PC-3 (cell line): Measurements from ENCODE around the gene ANKRD2. TPM values are rescaled to one million over a fixed set of nuclear protein-coding genes. Genes with fewer than 3 reads are reported as not detected.

ENCODE experiments used
- ATAC-seq: fragments of 200-7000 bp; cut with Tn5 transposase; 2 replicates; pipeline ENCODE4 v1.9.1; 2020; ENCODE audit warnings: mild to moderate bottlenecking, moderate library complexity
- BruUV-seq: library from RNA; stranded (reverse); fragments of 400-500 nt; replicated peaks from 2 replicates; lab custom pipeline; 2021; lab: Mats Ljungman, UMichigan
- CTCF ChIA-PET: fragments of 300-600 bp; sonication (Branson Sonifier 250); formaldehyde crosslinking; loops from one replicate; lab custom pipeline; 2022; ENCODE audit warnings: antibody characterized with exemption; lab: Charles Lee
- POLR2A ChIA-PET: fragments of 300-600 bp; sonication (Branson Sonifier 250); formaldehyde crosslinking; loops from one replicate; lab custom pipeline; 2022; ENCODE audit warnings: antibody characterized with exemption; ENCODE audit not compliant: unreplicated experiment; lab: Charles Lee
- DNase-seq: peaks from one replicate; pipeline ENCODE4 v3.0.0-alpha.2; 2015
- H2AFZ ChIP-seq: fragments of 300-600 bp; sonication (generic); 2 replicates; pipeline ENCODE4 v1.6.0; 2016; ENCODE audit warnings: antibody characterized with exemption, low read length
- H3F3A ChIP-seq: fragments of 300-600 bp; sonication (generic); one replicate; pipeline ENCODE4 v1.6.0; 2017; ENCODE audit warnings: antibody characterized with exemption, low read length, control low read depth, mild to moderate bottlenecking; ENCODE audit not compliant: unreplicated experiment
- H3K27ac ChIP-seq: fragments of 300-600 bp; sonication (generic); 2 replicates; pipeline ENCODE4 v1.5.1; 2016; ENCODE audit warnings: mild to moderate bottlenecking, low read length
- H3K27me3 ChIP-seq: fragments of 300-600 bp; sonication (generic); 2 replicates; pipeline ENCODE4 v1.6.1; 2016; ENCODE audit warnings: low read length, mixed read lengths
- H3K36me3 ChIP-seq: fragments of 300-600 bp; sonication (generic); 2 replicates; pipeline ENCODE4 v1.6.1; 2016; ENCODE audit warnings: low read depth, mixed run types, low read length, mixed read lengths
- H3K4me1 ChIP-seq: fragments of 300-600 bp; sonication (generic); 2 replicates; pipeline ENCODE4 v1.5.1; 2016; ENCODE audit warnings: low read length; ENCODE audit not compliant: insufficient read depth
- H3K4me2 ChIP-seq: fragments of 300-600 bp; sonication (generic); 2 replicates; pipeline ENCODE4 v1.6.0; 2016; ENCODE audit warnings: low read length
- H3K4me3 ChIP-seq: fragments of 300-600 bp; sonication (generic); 2 replicates; pipeline ENCODE4 v1.5.1; 2016; ENCODE audit warnings: mild to moderate bottlenecking, low read length, mixed read lengths
- H3K79me2 ChIP-seq: fragments of 300-600 bp; sonication (generic); 2 replicates; pipeline ENCODE4 v1.6.1; 2017; ENCODE audit warnings: low read length, mixed read lengths
- H3K9ac ChIP-seq: fragments of 300-600 bp; sonication (generic); 2 replicates; pipeline ENCODE4 v1.6.0; 2016; ENCODE audit warnings: mild to moderate bottlenecking, low read length
- H3K9me2 ChIP-seq: fragments of 300-600 bp; sonication (generic); replicated peaks from 2 replicates; pipeline ENCODE4 v1.6.1; 2016; ENCODE audit warnings: mixed run types, low read length, mixed read lengths
- H3K9me3 ChIP-seq: fragments of 300-600 bp; sonication (generic); 2 replicates; pipeline ENCODE4 v1.6.1; 2016; ENCODE audit warnings: low read length, mixed read lengths
- H4K20me1 ChIP-seq: fragments of 300-600 bp; sonication (generic); 2 replicates; pipeline ENCODE4 v1.6.1; 2016; ENCODE audit warnings: low read length, mixed read lengths
- CTCF ChIP-seq: fragments of 300-600 bp; sonication (generic); conservative IDR thresholded peaks from 2 replicates; pipeline ENCODE4 v1.5.1; 2017; ENCODE audit warnings: antibody characterized with exemption, low read depth, mild to moderate bottlenecking, low read length
- EZH2 ChIP-seq: fragments of 300-600 bp; sonication (generic); IDR thresholded peaks from one replicate; pipeline ENCODE4 v1.6.1; 2017; ENCODE audit warnings: antibody characterized with exemption, mild to moderate bottlenecking, low read length; ENCODE audit not compliant: unreplicated experiment
- EZH2phosphoT487 ChIP-seq: fragments of 300-600 bp; sonication (generic); IDR thresholded peaks from 2 replicates; pipeline ENCODE4 v1.6.1; 2018; ENCODE audit warnings: mild to moderate bottlenecking, antibody characterized with exemption, low read length, borderline replicate concordance
- intact Hi-C: fragments of 100-400 bp; cut with micrococcal nuclease; formaldehyde crosslinking; loops from 2 replicates; pipeline ENCODE4 v1.9.0; 2023
- total RNA-seq: library from RNA; depleted of rRNA; stranded (reverse); fragments of >200 nt; gene quantifications from 2 replicates; pipeline ENCODE4 v1.2.3, GENCODE V29; 2014

ANKRD2 gene
- total RNA-seq, 1 experiment from 2014 or later = 1.8 TPM

DNA sequence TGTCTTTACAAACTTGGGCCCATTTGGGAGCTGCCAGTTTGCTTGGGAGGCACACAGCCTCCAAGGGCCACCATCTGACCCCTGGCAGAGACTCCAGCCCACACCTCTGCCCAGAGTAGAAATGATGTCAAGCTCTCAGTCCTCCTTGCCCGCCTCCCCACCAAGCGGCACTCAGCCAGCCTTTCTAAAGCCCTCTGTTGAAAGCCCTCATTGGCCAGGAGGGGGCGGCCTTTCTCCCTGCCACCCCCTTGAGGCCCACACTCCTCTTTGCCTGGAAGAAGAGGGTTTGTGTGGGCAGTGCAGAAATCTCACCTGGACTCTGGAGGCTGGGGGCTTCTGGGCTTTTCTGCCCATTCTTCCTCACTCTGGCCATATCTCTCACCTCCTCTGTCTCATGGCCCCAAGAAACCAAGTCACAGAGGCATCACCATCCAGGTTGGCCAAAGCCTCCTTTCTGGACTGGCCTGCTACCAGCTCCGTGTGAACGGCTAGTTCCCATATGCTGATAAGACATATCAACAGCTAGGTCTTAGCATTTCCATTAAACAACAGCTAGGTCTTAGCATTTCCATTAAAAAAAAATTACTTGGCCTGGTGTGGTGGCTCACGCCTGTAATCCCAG is 37.7 kb upstream of the ANKRD2 start:
- no peak overlapping the region for H3K4me3 ChIP-seq
- BruUV-seq = no TSS peak
- H3K9me2 ChIP-seq = no peaks in the 10 kb centered on the region
- no peak overlapping the region for H3K4me2 ChIP-seq
- intact Hi-C loops = loop anchor here (5.0 kb wide), 1 partner anchor 73 kb away; no protein-coding TSS in a partner anchor
- CTCF ChIA-PET = interaction anchor here (1.0 kb wide), 1 partner anchor 19 kb away, joined by 3 read pairs; no protein-coding TSS in a partner anchor
- TF ChIP-seq CTCF = peak; percentile 74
- TF ChIP-seq EZH2phosphoT487 = no peak
- no peak for TF ChIP-seq EZH2
- H3K9me3 ChIP-seq = no peaks in the 10 kb centered on the region
- no peaks in the 10 kb centered on the region for H3K79me2 ChIP-seq
- POLR2A ChIA-PET = no interaction called here
- DNase-seq = peak; percentile 42
- peaks cover 11% of the 10 kb centered on the region for H3K4me1 ChIP-seq
- H3K9ac ChIP-seq = no peak overlapping the region
- H3K27ac ChIP-seq = no peak overlapping the region
- ATAC-seq = 0 out of 2 replicates have a peak, but pooled peaks have one; percentile 30
- H2AFZ ChIP-seq = no peak overlapping the region
- H4K20me1 ChIP-seq = no peaks in the 10 kb centered on the region
- no peaks in the 10 kb centered on the region for H3K27me3 ChIP-seq
- H3K36me3 ChIP-seq = no peaks in the 10 kb centered on the region; the same call in 1 of the 2 replicates
- no peaks in the 10 kb centered on the region for H3F3A ChIP-seq

GRCh38 chr10:97537186-97537869 is 35.3 kb upstream of the ANKRD2 start:
- H3K9ac ChIP-seq = no peak overlapping the region
- H3K4me1 ChIP-seq = peaks cover 25% of the 10 kb centered on the region
- no peaks in the 10 kb centered on the region for H3K9me2 ChIP-seq
- no peak overlapping the region for H3K4me2 ChIP-seq
- no peak overlapping the region for H2AFZ ChIP-seq
- no peak overlapping the region for H3K27ac ChIP-seq
- DNase-seq (no peak), ATAC-seq (no peak)
- ChIA-PET POLR2A (no interaction called here), CTCF (no interaction called here)
- H3K27me3 ChIP-seq = no peaks in the 10 kb centered on the region
- intact Hi-C loops = loop anchor here (5.0 kb wide), 1 partner anchor 75 kb away; no protein-coding TSS in a partner anchor
- no peaks in the 10 kb centered on the region for H4K20me1 ChIP-seq
- BruUV-seq = no TSS peak
- H3K79me2 ChIP-seq = peaks cover 12% of the 10 kb centered on the region; the same call in 1 of the 2 replicates
- TF ChIP-seq EZH2 (no peak), CTCF (no peak), EZH2phosphoT487 (no peak)
- no peaks in the 10 kb centered on the region for H3F3A ChIP-seq
- no peaks in the 10 kb centered on the region; the same call in 1 of the 2 replicates for H3K36me3 ChIP-seq
- H3K9me3 ChIP-seq = no peaks in the 10 kb centered on the region
- no peak overlapping the region for H3K4me3 ChIP-seq
